NCI-H2107 treated with DMSO at 0.1 percent for 48 hours (cell line): ENCODE data around the gene ARIH1.

Source experiments
- DNase-seq: peaks from one replicate; lab custom pipeline; 2025; ENCODE audit not compliant: unreplicated experiment; lab: John Stamatoyannopoulos, UW

The ARIH1 gene

GRCh38 chr15:72538931-72539330, 64.8 kb downstream of the ARIH1 start:
- no peak for DNase-seq

- no peak for DNase-seq
These were observed 66.6 kb downstream of the ARIH1 start for GRCh38 chr15:72540606-72541237.

DNA sequence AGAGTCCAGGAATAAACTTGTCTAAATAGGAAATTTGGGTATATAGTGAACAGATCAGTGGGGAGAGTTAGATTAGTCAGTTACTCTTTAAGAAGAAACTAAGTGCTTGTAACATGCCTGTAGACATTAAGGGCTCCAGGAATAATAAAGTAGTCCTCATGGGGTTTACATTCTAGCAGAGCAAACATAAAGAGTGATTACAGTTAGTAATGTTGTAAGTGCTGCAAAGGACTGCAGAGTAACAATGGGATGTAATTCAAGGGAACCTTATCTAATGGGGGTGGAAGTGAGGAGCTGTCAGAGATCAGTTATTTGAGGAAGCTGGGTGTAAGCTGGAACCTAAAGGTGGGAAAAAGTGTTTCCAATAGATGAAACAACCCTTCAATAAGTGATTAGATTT, 67.5 kb downstream of the ARIH1 start:
- no peak for DNase-seq

- DNase-seq: no peak
These were observed 71.0 kb downstream of the ARIH1 start for GRCh38 chr15:72545156-72545555.

- no peak for DNase-seq
These were observed 80.6 kb downstream of the ARIH1 start for GRCh38 chr15:72554471-72555425.

DNA sequence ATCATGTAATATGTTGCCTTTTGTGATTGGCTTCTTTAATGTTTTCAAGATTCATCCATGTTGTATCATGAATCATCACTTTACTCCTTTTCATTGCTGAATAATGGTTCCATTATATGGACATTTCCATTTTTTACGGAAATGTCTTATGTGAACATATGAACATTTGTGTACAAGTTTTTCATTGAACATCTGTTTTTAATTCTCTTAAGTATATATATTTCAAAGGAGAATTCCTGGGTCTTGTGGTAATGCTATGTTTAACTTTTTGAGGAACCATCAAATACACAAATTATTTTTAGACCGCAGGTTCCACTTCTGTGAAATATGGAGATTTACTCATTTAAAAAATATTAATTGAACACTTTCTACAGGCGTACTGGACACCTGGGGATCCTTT, 85.7 kb downstream of the ARIH1 start:
- no peak for DNase-seq

GRCh38 chr15:72560458-72560857, 86.3 kb downstream of the ARIH1 start:
- DNase-seq: no peak

- DNase-seq: no peak
These were observed 88.3 kb downstream of the ARIH1 start for GRCh38 chr15:72562386-72562785.

DNA sequence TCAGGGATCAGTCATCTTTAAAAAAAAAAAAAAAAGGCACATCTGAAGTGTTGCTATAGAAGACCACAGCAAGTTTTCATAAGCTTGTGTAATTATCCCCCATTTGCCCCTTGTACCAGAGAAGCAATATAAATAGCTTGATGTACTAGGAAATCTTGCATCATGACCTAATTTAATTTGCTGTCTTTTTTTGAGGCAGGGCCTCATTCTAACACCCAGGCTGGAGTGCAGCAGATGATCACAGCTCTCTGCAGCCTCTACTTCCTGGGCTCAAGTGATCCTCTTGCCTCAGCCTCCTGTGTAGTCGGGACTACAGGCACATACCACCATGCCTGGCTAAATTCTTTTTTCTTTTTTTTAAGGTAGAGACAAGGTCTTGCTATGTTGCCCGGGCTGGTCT, 88.7 kb downstream of the ARIH1 start:
- DNase-seq: no peak

DNA sequence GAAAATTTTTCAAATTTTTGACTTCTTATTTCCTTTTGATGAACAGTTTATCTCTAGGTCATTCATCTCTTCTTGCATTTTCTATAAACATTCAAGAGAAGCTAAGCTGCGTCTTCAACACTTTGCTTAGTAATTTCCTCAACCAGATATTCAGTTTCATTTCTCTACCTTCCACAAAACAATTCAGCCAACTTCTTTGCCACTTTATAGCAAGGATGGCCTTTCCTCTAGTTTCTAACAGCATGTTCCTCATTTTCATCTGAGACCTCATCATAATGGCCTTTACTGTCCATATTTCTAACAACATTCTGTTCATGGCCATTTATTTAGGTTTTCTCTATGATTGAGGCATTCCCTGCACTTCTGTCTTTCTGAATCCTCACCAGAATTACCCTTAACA, 90.0 kb downstream of the ARIH1 start:
- no peak for DNase-seq

DNA sequence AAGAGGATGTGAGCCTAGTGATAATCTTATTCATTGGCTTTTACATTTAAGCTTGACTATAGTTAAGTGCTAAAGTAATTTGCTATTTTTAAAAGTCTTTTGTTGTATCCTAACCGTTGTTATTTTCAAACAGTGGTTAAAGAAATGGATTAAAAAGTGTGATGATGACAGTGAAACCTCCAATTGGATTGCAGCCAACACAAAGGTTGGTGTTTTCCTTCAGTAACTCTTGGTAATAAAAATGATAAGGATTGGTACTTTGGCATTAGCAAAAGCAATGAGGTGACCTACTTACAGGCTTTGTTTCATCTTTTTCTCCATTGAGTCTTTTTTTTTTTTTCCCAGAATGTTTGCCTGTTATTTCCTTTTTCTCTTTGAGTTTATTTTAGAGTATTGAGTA, 92.8 kb downstream of the ARIH1 start:
- DNase-seq: no peak

- DNase-seq: no peak
These were observed 95.9 kb downstream of the ARIH1 start for GRCh38 chr15:72570059-72570458.

DNA sequence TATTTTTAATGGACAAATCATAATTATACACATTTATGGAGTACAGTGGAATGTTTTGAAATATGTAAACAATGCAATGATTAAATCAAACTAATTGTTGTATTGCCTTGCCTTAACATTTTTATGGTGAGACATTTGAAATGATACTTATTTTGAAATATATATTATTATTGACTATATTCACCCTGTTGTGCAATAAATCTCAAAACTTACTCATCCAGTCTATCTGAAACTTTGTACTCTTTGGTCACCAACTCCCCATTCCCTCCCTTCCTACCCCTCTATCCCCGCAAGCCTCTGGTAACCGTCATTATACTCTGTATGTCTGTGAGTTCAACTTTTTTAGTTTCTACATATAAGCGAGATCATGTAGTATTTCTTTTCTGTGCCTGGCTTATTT, 105.7 kb downstream of the ARIH1 start:
- DNase-seq: no peak

- DNase-seq: no peak
These were observed 109.9 kb downstream of the ARIH1 start for GRCh38 chr15:72584006-72584405.

DNA sequence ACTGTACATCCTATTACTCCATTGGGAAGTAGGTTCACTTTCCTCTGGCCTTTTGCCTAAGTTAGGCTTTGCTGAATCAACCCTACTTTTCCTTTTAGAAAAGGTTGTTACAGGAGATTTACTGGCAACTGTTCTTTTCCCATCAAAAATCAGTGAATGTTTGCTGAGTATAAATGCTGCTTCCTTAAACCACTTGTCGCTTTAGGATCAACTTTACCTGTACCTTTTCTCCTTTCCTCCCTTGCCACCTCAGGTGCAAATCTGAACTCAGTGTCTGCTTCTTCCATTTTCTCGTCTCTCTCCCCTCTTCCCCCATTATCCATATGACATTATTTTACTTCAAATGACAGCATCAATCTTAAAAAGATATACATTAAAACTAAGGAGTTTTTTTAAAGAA, 110.9 kb downstream of the ARIH1 start:
- DNase-seq: no peak

- DNase-seq: no peak
These were observed 111.4 kb downstream of the ARIH1 start for GRCh38 chr15:72585476-72586058.

DNA sequence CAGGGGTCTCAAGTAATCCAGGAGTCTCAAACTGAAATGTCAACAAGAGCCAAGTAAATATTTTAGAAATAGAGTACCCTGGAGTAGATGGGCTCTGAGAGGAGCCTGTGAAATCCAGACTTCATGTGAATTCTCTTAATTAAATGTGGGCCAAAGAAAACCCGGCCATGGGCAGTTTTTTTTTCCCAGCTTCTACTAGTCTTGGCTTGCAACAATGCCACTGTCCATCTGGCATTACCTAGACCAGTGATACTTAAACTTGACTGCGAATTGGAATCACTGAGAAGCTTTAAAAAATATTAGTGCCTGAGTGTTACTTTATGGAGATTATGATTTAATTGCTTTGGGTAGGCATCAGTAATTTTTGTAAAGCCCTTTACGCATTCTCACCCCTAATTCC, 114.0 kb downstream of the ARIH1 start:
- DNase-seq: no peak

DNA sequence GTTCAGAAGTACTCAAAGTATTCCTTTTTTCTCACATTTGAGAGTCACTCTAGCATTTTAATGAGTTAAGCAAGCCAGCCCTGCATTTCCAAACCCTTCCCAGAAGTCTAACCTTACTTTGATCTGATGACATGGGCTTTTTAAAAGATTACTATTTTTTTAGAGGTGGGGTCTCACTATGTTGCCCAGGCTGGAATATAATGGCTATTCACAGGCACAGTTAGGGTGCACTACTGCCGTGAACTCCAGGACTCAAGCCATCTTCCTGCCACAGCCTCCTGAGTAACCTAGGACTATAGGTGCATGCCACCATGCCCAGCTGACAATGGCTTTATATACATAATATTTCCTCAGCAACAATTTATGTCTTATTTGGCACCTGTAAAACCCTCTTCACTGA, 116.3 kb downstream of the ARIH1 start:
- DNase-seq: no peak

- DNase-seq: no peak
These were observed 117.2 kb downstream of the ARIH1 start for GRCh38 chr15:72591361-72591760.

DNA sequence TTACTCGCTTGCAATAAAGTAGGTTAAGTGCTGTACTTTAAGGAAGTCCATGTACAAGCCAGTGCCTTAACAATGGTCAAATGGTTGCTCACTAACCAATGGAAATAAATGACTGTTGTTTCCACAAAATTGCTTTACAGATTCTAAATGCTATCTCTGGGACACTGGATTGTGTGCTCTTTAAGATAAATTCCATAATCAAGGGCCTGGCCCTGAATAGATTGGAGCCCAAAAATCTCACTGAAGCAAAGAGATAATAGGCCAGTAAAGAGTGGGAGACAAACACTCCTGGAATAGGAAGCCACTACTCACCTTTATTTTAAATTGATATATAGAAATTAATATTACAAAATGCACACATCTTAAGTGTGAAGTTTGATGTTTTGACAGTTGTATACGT, 118.0 kb downstream of the ARIH1 start:
- DNase-seq: no peak

- no peak for DNase-seq
These were observed 118.5 kb downstream of the ARIH1 start for GRCh38 chr15:72592676-72593075.

- DNase-seq: no peak
These were observed 119.7 kb downstream of the ARIH1 start for GRCh38 chr15:72593838-72594237.
